ENCODE measurements around the gene MCM5.
"Not testable (repeated sequence)": the region's sequence is repeated elsewhere in the genome, so short reads cannot be mapped to it uniquely, and the experiment has no call there.

The MCM5 gene

DNA sequence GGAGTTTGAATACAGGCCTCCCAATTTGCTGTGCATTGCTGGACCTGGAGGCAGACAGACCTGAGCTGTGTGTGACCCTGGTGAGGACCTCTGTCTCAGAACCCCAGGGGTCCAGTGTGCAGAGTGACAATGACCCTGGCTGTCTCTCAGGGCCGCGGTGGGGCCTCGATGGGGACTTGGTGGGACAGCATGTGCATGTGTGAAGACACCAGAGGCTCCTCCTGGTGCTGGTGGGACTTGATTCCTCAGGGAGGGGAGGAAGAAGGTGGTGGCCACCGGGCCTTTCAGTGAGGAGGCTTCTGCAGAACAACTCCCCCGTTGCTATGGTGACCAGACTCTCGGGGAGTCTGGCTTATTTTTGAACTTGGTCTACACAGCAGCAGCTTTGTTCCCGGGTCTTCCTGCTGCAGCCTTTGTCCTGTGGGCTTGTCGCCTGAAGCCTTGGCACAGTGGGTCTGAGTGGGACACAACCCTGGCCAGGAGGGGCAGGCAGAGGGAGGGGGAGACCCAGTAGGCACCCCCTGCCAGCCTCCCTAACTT is 35.3 kb downstream of the MCM5 start:
- no peak for DNase-seq

DNA sequence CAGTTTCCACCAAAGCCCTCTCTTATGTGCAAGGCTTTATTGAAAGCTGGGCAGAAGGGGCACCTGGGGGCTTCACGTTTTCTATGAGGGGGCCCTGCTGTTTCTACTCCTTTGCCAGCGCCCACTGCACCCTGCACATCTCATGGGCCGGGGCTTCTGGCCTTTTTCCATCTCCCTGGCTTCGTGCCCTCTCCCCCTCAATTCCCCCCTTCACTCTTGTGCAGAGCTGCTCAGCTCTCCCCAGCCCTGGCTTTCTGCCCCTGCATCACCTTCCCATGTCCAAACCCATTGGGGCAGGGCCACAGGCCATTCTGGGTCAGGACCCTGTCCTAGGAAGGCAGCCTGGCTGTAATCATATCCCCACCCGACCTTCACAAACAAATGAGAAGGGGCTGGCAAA is 36.5 kb downstream of the MCM5 start:
- DNase-seq: no peak

DNA sequence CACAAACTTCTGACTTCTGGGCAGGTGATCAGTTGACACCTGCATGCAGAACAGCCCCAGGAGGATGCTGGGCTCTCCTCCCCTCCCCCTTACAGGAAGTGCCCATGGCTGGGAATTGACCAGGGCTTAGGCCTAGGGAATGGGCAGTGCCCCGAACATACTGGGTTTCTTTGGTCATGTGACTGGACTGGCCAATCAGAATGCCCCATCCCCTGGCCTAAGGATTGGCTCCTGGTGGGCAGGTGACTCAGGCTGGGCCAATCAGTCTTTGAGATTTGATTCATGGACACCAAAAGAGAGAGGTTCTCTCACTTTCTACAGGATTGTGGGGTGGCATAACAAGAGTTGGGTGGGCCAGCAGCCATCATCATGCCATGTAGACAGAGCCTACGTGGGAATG is 37.1 kb downstream of the MCM5 start:
- DNase-seq: no peak

DNA sequence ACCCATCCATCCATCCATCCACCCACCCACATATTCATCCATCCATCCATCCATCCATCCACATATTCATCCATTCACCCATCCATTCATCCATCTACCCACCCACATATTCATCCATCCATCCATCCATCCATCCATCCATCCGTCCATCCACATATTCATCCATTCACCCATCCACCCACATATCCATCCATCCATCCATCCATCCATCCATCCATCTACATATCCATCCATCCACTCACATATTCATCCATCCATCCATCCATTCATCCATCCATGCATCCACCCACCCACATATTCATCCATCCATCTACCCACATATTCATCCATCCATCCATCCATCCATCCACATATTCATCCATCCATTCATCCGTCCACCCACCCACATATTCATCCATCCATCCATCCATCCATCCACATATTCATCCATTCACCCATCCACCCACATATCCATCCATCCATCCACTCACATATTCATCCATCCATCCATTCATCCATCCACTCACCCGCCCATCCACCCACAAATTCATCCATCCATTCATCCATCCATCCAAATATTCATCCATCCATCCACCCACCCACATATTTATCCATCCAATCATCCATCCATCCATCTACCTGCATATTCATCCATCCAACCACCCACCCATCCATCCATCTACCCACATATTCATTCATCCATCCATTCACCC is 38.9 kb downstream of the MCM5 start:
- DNase-seq: not testable (repeated sequence)

DNA sequence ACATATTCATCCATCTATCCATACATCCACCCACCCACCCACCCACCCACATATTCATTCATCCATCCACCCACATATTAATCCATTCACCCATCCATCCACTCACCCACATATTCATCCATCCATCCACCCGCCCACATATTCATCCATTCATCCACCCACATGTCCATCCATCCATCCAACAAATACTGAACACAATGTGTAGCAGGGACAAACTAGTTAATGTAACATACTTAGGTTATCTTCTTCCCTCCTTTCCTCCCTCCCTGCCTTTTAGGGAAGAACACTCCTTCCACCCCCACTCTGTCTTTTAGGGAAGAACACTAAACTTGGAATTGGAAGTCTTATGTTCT is 39.4 kb downstream of the MCM5 start:
- no peak for DNase-seq

DNA sequence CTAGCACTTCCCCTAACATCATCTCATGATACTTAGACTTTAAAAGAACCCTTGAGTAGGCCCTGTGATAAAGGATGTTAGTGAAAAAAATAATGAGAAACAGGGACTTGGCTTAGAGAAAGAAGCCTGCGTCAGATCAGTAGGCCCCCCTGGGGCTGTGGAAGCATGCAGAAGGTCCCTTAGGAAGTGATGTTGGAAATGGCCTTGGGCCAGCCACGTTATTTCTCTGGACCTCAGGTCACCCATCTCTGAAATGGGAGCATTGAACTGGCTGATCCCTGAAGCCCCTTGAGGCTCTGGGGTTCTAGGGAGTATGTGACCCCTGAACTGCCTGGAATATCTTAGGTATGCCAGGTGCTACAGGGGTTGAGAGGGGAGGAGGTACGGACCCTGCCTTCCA is 40.2 kb downstream of the MCM5 start:
- DNase-seq: no peak

DNA sequence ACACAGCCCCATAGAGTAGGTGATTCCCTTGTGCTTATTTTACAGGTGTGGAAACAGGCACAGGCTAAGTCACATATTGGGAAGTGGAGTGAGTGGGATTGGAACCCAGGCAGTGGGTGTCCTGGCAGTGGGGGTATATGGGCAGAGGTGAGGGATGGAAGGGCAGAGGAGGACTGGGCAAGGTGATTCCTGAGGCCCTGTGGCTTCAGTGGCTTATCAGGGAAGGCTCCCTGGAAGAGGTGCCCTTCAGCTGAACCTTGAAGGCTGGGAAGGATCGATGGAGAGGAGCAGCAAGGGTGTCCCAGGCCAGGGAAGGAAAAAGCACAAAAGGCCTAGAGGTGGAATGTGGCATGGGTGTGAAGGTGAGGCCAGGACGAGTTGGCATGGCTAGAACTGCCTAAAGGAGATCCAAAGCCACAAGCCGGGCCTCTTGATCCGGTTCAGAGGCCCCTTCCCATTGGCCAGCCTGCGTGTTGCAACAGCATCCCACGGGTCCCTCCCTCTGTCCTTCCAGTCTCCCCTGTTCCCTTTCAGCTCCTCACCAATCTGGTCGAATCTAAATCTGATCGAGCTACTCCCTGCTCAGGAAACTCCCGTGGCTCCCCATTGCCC is 41.7 kb downstream of the MCM5 start:
- no peak for DNase-seq

DNA sequence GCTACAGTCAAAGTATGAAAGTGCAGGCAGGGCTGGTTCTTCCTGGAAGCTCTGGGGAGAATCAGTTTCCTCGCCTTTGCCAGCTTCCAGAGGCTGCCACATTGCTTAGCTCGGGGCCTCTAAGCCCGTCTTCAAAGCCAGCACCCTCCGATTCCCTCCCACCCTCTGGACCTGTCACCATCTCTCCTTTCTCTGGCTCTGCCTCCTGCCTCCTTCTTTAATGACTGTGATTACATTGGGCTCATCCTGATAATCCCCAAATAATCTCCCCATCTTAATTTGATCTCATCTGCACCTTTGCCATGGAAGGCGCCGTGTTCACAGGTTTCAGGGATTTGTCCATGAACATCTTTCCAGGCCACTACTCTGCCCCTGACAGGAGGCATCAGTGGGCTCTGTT is 42.5 kb downstream of the MCM5 start:
- no peak for DNase-seq

DNA sequence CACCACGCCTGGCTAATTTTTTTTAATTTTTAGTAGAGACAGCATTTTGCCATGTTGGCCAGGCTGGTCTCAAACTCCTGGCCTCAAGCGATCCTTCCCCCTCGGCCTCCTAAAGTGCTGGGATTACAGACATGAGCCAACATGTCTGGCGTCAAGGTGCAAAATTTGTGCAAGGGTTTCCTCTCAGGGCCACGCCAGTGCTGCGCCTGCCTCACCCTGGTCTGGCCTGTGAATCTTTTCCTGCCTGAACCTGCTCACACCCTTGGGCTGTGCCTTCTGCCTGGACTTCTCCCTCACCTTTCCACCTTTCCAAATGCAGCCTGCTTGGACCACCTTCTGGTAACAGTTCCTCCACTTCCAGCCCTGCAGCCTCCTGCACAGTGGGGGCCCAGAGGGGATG is 43.4 kb downstream of the MCM5 start:
- DNase-seq: no peak

DNA sequence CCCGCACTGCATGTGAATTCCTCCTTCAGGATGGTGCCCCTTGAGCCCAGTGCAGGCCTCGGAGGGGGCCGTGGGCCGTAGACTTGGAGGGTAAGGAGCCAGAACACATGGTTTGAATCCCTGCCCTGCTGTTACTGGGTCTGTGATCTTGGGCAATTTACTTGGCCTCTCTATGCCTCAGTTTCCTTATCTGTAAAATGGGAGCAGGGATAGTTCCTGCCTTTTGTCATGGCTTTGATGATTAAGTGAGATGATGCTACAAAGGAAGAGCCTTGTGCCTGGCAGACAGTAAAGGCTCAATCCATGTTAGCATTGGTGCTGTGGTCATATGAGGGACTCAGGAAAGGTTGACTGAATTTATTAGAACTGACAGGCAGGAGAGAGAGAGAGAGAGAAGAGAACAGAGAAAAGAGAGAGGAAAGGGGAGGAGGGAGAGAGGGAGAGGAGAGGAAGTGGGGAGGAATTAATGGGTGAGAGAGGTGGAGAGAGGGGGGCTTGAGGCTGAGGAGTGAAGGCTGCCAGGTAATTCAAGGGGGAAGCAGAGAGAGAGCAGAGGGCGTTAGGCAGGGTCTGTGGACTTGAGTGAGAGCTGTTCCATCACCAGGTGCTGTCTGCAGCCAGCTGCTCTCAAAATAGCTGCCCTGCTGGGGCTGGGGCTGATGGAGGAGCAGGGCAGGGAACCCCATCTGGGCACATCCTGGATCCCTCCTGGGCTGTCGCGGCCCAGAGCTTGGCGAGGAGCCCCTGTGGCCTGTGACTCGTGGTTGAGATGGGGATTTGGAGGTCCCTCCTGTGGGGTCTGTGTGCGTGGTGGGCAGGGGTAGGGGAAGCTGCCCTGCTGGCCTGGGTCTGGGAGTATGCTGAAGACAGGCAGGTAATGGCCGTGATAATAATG is 44.1 kb downstream of the MCM5 start:
- DNase-seq: no peak

DNA sequence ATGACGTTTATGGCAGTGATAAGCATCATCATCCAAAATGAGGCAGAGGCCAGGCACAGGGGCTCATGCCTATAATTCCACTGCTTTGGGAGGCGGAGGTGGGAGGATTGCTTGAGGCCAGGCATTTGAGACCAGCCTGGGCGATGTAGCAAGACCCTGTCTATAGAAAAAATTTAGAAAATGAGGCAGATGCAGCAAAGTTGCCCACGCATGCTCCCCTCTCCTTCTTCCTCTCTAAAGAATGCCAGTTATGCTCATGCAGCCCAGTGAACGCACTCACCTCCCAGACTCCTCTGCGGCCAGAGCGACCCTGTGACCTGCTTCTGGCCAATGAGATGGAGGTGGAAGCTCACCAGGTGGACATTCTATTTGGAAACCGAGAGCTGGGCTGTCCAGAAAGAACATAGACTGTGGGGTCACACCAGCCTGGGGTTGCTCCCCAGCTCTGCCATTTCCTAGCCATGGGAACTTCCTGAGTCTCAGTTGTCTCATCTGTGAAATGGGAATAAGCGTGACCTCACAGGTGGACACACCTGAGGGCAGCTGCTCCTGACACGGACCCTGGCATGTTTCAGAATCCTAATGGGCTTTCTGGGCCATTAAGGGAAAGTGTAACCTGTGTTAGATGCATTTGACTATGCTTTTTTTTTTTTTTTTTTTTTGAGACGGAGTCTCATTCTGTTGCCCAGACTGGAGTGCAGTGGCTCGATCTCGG is 44.9 kb downstream of the MCM5 start:
- no peak for DNase-seq

DNA sequence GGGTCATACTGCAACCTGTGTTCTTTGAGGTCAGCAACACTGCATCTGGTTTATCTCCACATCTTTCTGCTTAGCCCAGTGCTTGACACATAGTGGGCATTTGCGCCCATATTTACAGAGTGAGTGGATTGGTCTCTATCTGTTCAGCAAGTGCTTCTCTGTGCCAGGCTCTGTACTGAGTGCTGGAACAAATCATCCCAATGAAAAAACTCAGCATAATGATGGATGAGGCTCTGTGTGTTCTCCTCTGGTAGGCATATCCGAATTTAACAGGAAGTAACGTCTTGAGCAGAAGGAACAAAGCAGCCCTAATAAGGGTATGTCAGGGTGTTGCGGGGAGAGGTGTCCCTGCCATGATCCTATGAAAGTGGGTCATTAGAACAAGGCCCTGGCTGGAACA is 46.0 kb downstream of the MCM5 start:
- DNase-seq: no peak

DNA sequence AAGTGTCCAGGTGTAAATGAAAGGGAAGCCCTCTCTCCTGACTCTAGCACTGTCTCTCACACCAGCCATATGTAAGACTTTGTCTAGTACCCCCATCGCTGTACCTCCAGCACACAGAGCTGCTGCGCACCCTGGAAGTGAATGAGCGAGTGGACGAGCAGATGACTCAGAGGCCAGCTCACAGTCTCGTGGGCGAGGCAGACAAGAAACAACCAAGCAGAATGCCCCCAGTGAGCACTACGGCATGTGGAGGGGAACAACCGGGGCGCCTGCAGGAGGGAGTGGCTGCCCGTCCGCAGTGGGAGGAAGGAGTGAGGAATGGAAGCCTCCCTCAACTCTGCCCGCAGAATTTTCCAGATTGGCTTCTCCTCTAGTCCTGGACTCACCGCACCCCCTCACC is 46.4 kb downstream of the MCM5 start:
- DNase-seq: no peak

DNA sequence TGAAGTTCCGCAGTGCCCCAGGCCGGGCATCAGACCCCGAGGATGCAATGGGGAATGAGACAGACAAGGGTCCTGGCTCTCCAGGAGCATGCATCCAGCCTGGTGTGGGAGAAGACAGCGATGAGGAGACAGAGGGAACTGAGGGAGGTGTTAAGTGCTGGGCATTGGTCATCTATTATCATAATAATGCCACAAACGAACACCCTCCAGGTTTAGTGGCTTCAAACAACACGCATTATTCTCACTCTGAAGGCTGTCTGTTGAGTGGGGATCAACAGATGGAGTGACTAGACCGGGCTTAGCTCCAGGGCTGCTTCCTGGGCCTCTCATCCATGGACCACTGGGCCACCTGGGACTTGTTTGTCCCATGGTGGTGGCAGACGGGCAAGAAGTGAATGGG is 48.6 kb downstream of the MCM5 start:
- DNase-seq: no peak

DNA sequence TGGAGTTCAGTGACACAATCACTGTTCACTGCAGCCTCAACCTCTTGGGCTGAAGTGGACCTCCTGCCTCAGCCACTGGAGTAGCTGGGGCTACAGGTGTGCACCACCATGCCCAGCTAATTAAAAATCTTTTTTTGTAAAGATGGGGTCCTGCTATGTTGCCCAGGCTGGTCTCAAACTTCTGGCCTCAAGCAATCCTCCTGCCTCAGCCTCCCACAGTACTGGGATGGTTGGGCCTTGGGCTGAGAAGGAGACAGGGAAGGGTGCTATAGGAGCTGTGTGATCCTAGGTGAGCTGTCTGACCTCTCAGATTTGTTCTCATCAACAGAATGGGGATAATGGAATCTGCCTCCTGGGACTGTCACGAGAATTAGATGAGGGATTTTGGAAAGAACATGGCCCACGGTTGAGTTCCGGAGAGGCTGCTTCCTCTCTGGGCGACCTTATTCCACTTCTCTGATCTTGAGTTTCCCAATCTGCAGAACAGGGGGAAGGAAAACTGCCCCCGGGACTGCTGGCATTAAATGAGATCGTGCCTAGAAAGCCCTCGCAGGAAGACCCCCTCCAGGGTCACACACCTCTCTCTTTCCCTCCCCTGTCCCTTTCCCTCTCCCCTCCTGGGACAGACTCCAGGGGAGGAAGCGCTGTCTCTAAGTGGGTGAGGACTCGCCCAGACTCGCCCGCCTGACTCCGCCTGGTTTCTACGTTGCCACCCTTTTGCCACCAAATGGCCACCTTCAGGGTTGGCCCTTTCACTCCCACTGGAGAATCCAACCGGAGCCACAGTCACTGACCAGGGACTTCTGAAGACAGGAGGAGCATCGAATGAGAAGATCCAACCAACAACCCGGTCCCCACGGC is 50.1 kb downstream of the MCM5 start:
- DNase-seq: no peak

DNA sequence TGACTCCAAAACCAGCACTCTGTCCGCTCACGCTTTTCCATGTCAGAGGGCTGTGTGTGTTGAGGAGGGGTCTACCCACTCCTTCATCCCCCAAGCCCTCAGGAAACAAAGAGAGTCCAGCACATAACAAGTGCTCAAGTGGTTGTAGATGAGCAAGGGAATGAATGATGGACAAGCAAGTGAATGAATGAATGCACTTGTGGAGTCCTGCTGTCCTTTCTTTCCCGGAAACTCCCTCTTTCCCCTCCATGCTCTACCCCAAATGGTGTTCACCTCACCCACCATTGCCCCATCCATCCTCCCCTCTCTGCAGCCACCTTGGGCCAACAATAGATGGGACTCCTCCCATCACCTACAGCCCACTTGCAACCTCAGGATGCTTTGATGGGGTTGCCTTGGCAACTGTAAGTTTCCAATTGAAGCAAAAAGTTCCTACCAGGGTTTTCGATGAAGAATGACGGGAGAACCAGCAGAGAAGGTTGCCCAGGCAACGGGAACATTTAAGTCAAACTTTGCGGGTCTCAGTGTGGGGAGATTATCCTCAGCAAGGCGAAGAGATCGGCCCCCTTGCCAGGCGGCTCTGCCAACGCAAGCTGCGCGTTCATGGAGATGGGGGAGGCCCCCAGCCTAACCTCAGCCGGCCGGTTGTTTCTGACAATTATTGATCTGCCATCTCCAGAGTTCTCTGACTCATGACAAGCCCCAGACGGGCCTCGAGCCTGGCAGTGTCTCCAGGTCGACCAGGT is 51.1 kb downstream of the MCM5 start:
- DNase-seq: no peak

DNA sequence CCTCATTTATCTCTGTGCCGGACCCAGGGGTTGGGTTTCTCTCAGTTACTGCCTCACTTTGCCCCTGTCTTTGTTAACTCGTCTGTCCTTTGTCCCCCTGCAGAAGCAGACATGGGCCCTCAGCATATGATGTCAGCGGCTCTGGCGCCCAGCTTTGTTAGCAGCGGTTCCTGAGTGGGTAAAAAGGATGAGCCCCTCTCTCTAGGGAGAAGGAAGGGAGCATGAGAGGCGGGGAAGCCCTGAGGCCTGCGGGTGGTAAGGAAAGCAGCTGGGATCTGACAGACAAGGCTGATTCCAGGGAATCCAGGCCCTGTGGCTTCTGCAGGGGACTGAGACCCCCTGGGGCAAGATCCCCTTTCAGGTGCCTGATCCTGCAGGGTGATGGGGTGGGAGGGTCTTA is 51.7 kb downstream of the MCM5 start:
- no peak for DNase-seq

DNA sequence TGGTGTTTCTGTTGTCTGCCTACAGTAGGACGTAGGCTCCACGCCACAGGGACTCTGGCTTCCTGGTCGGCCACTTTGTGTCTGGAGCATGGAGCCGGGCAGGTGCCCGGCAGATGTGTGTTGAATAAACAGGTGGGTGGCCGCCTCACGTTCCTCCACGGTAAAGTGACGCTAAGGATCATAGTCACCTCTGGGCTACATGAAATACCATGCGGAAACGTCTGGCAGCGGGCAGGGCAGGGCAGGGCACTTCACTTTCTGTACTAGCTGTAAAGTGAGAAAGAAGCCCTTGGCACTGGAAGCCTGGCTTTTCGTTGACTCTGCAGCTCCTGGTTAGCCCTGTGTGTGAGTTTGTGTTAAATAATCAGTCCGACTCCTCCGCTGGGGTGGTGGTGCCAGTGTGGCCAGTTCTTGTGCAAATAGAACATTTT is 52.4 kb downstream of the MCM5 start:
- DNase-seq: no peak

DNA sequence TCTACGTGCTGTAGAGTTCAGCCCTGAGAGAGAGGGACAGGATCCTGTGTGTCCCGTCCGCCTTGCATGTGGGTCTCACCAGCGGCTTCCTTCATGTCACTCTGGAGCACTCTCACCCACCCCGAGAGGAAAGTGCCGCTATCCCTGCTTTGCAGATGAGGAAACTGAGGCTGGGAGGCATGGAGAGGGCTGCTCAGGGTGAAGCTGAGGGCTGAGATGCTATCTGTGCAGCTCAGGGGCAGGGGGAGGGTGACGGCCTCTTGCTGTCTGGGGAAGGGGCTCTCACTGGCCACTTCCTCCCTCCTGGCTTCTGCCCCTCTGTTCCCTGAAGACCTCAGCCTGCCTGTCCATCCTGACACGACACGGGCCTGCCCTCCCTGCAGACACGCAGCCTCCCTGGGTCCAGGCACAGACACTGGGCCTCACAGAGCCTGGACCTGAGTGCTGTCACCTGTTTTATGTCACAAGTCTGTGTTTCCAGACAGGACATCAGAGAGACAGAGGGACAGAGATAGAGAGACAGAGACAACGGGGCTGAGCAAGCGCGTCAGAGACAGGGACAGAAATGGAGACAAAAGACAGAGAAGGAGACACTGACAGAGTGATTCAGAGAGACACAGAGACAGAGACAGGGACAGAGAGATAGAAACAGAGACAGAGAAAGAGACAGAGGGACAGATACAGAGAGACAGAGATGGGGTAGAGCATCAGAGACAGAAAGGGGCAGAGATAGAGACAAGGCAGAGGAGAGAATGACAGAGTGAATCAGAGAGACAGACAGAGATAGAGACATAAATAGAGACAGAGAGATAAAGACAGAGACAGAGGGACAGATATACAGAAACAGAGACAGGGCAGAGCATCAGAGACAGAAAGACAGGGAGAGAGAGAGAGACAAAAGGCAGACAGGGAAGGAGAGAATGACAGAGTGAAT is 53.1 kb downstream of the MCM5 start:
- no peak for DNase-seq

DNA sequence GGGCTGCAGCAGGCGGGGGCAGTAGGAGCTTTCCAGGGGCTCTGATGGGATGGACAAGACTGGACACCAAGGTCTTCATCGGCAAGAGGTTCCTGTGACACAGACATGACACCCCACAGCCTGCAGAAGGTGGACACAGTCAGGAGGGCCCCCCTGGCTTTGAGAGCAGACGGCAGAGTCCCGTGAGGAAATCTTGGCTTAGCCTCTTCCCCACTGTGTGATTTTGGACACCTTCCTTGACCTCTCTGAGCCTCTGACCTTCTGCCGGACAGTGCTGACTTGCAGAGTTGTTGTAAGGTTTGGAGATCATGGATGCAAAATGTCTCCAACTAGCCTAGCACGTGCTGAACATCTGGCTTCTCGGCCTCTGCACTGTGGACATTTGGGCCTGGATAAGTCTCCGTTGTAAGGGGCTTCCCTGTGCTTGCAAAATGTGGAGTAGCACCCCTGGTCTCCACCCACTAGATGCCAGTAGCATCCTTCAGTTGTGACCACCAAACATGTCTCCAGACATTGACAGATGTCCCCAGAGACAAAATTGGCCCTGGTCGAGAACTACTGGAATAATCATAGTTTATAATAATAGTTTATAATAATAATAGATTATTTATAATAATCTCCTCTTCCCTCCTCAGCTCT is 54.6 kb downstream of the MCM5 start:
- DNase-seq: no peak
